Measurements from ENCODE around the gene AGBL5.

DNA sequence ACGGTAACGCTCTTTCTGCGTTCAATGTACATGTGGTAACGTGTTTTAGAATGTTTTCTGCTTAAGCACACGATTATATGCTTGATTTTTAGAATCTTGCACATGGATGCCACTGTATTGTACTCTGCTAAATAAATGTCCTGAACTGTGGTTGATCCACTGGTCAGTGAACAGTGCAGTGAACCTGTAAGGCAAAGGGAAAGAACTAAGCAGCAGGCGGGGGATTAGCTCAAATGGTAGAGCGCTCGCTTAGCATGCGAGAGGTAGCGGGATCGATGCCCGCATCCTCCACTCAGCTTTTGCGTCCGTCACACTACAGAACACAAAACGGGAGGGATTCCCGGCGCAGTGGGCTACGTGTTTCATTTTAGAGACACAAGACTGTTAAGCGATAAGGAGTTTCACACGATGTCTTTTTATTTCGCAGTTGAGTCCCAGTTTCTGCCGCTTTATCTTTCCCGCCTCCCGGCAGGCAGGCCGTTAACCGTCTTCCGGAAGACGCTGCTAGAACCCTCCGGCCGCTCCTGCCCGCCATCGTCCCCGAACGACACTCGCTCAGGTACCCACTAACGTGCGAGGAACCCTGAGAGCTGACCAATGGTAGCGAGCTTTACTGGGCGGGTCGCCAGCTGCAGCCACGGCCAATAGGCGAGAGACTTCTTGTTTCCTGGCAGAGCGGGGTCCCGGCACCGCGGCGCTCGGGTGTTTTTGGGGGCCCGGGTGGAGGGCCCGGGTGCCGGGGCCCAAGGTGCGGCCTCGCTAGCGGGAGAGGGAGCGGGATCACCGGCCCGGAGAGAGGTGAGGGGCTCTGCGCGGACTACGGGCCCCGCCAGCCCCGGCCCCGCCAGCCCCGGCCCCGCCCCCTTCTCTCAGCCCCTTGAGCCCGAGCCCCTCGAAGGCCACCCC is at the start of gene AGBL5:
- TF ChIP-seq, protein P1, sequence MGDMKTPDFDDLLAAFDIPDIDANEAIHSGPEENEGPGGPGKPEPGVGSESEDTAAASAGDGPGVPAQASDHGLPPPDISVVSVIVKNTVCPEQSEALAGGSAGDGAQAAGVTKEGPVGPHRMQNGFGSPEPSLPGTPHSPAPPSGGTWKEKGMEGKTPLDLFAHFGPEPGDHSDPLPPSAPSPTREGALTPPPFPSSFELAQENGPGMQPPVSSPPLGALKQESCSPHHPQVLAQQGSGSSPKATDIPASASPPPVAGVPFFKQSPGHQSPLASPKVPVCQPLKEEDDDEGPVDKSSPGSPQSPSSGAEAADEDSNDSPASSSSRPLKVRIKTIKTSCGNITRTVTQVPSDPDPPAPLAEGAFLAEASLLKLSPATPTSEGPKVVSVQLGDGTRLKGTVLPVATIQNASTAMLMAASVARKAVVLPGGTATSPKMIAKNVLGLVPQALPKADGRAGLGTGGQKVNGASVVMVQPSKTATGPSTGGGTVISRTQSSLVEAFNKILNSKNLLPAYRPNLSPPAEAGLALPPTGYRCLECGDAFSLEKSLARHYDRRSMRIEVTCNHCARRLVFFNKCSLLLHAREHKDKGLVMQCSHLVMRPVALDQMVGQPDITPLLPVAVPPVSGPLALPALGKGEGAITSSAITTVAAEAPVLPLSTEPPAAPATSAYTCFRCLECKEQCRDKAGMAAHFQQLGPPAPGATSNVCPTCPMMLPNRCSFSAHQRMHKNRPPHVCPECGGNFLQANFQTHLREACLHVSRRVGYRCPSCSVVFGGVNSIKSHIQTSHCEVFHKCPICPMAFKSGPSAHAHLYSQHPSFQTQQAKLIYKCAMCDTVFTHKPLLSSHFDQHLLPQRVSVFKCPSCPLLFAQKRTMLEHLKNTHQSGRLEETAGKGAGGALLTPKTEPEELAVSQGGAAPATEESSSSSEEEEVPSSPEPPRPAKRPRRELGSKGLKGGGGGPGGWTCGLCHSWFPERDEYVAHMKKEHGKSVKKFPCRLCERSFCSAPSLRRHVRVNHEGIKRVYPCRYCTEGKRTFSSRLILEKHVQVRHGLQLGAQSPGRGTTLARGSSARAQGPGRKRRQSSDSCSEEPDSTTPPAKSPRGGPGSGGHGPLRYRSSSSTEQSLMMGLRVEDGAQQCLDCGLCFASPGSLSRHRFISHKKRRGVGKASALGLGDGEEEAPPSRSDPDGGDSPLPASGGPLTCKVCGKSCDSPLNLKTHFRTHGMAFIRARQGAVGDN (CRISPR knock-in tag; IDR thresholded peaks at IDR 0.05) = peak; percentile 99
- TF ChIP-seq HINFP (CRISPR knock-in tag; IDR thresholded peaks at IDR 0.05; ENCODE audit: low read depth) (0 out of 2 replicates have a peak, but pooled peaks have one; percentile 82), POLR2A (IDR thresholded peaks at IDR 0.05; ENCODE audit: insufficient read depth in 1 of 2, low read depth in 2 of 2, low read length in 2 of 2) (peak; percentile 58 to 71; a peak in 3 of 4 replicates), NFYB (CRISPR knock-in tag; IDR thresholded peaks at IDR 0.05) (peak; percentile 96), ATF3 (CRISPR knock-in tag; IDR thresholded peaks at IDR 0.05) (no peak; the same call in 1 of the 2 replicates), MLX (CRISPR knock-in tag; IDR thresholded peaks at IDR 0.05) (peak; percentile 71), ZNF142 (CRISPR knock-in tag; IDR thresholded peaks at IDR 0.05) (peak; percentile 94)

Measured in HepG2 (cell line).